PC-9 (cell line): ENCODE measurements around the gene BNIPL. TPM values are rescaled to one million over a fixed set of nuclear protein-coding genes. Genes with fewer than 3 reads are reported as not detected.

ENCODE experiments used
- BruUV-seq: library from RNA; stranded (reverse); fragments of 400-500 nt; replicated peaks from 2 replicates; lab custom pipeline; 2021; lab: Mats Ljungman, UMichigan
- CTCF ChIA-PET: fragments of 300-600 bp; sonication (Branson Sonifier 250); formaldehyde crosslinking; loops from one replicate; lab custom pipeline; 2022; ENCODE audit warnings: antibody characterized with exemption; lab: Charles Lee
- POLR2A ChIA-PET: fragments of 300-600 bp; sonication (Branson Sonifier 250); formaldehyde crosslinking; loops from one replicate; lab custom pipeline; 2022; ENCODE audit warnings: antibody characterized with exemption; ENCODE audit not compliant: unreplicated experiment; lab: Charles Lee
- DNase-seq, 2 experiments: peaks; one replicate each; pipeline versions ENCODE4 v3.0.0 to v3.0.0-alpha.2; 2015 to 2022; ENCODE audit warnings: mixed read lengths in 1 of 2
- H2AFZ ChIP-seq: fragments of 200-600 bp; sonication (generic); 2 replicates; pipeline ENCODE4 v1.8.1; 2017; ENCODE audit warnings: antibody characterized with exemption
- H3F3A ChIP-seq: fragments of 200-600 bp; sonication (generic); 2 replicates; pipeline ENCODE4 v1.8.1; 2017; ENCODE audit warnings: antibody characterized with exemption, mild to moderate bottlenecking, low read depth; ENCODE audit not compliant: insufficient read depth
- H3K27ac ChIP-seq: fragments of 200-600 bp; sonication (generic); 2 replicates; pipeline ENCODE4 v1.6.1; 2016; ENCODE audit warnings: mixed run types
- H3K27me3 ChIP-seq: fragments of 200-600 bp; sonication (generic); 2 replicates; pipeline ENCODE4 v1.6.1; 2016; ENCODE audit warnings: low read depth, mixed run types; ENCODE audit not compliant: insufficient read depth
- H3K36me3 ChIP-seq: fragments of 200-600 bp; sonication (generic); 2 replicates; pipeline ENCODE4 v1.6.1; 2016; ENCODE audit warnings: low read depth, mixed run types
- H3K4me1 ChIP-seq: fragments of 200-600 bp; sonication (generic); replicated peaks from 2 replicates; pipeline ENCODE4 v1.6.1; 2016; ENCODE audit warnings: mixed run types; ENCODE audit not compliant: insufficient read depth
- H3K4me2 ChIP-seq: fragments of 200-600 bp; sonication (generic); 2 replicates; pipeline ENCODE4 v1.6.1; 2017; ENCODE audit warnings: mixed run types
- H3K4me3 ChIP-seq: fragments of 200-600 bp; sonication (generic); 2 replicates; pipeline ENCODE4 v1.6.1; 2016; ENCODE audit warnings: mixed run types
- H3K79me2 ChIP-seq: fragments of 200-600 bp; sonication (generic); 2 replicates; pipeline ENCODE4 v1.6.1; 2017; ENCODE audit warnings: low read depth, mixed run types
- H3K9me2 ChIP-seq: fragments of 200-600 bp; sonication (generic); 2 replicates; pipeline ENCODE4 v1.8.1; 2017; ENCODE audit warnings: mild to moderate bottlenecking; ENCODE audit not compliant: insufficient read depth
- H3K9me3 ChIP-seq: fragments of 200-600 bp; sonication (generic); 2 replicates; pipeline ENCODE4 v1.8.1; 2016; ENCODE audit warnings: low read depth; ENCODE audit not compliant: insufficient read depth
- H4K20me1 ChIP-seq: fragments of 200-600 bp; sonication (generic); 2 replicates; pipeline ENCODE4 v1.8.1; 2017; ENCODE audit not compliant: insufficient read depth
- EZH2 ChIP-seq: fragments of 200-600 bp; sonication (generic); IDR thresholded peaks from 2 replicates; pipeline ENCODE4 v1.8.0; 2017; ENCODE audit warnings: antibody characterized with exemption, low read depth
- intact Hi-C: fragments of 100-400 bp; cut with micrococcal nuclease; formaldehyde crosslinking; loops from one replicate; pipeline ENCODE4 v1.10.0; 2022; ENCODE audit not compliant: unreplicated experiment
- total RNA-seq: library from RNA; stranded (reverse); gene quantifications from 2 replicates; pipeline ENCODE4 v1.2.3, GENCODE V29; 2021
- TF ChIP-seq, protein P1 (sequence below): fragments of 200-600 bp; sonication (generic); conservative IDR thresholded peaks from 2 replicates; pipeline ENCODE4 v1.6.1; 2017; ENCODE audit warnings: mixed run types, antibody characterized with exemption, mild to moderate bottlenecking, moderate library complexity

The BNIPL gene
- total RNA-seq, 1 experiment from 2014 or later = 3.0 TPM

- Histone ChIP-seq H3K9me3 (no peaks in the 10 kb centered on the region), H3F3A (peaks cover 27% of the 10 kb centered on the region), H3K4me2 (peak within 1 kb of the TSS; percentile 94), H2AFZ (peak within 1 kb of the TSS; percentile 97), H3K9me2 (no peaks in the 10 kb centered on the region), H4K20me1 (no peaks in the 10 kb centered on the region), H3K36me3 (no peaks in the 10 kb centered on the region), H3K79me2 (peaks cover 14% of the 10 kb centered on the region), H3K4me1 (peaks cover 17% of the 10 kb centered on the region), H3K4me3 (peak within 1 kb of the TSS; percentile 84), H3K27me3 (no peaks in the 10 kb centered on the region), H3K27ac (peak within 1 kb of the TSS; percentile 89)
- no peak for TF ChIP-seq EZH2
- TF ChIP-seq, protein P1, sequence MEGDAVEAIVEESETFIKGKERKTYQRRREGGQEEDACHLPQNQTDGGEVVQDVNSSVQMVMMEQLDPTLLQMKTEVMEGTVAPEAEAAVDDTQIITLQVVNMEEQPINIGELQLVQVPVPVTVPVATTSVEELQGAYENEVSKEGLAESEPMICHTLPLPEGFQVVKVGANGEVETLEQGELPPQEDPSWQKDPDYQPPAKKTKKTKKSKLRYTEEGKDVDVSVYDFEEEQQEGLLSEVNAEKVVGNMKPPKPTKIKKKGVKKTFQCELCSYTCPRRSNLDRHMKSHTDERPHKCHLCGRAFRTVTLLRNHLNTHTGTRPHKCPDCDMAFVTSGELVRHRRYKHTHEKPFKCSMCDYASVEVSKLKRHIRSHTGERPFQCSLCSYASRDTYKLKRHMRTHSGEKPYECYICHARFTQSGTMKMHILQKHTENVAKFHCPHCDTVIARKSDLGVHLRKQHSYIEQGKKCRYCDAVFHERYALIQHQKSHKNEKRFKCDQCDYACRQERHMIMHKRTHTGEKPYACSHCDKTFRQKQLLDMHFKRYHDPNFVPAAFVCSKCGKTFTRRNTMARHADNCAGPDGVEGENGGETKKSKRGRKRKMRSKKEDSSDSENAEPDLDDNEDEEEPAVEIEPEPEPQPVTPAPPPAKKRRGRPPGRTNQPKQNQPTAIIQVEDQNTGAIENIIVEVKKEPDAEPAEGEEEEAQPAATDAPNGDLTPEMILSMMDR = peak; percentile 87
- POLR2A ChIA-PET = interaction anchor here (0.5 to 0.7 kb wide), 4 partner anchors 28 to 1040 kb away, joined by 4 to 20 read pairs (median 8); partner anchors contain the start of gene GOLPH3L
- peak; percentile 78 to 85 for DNase-seq
- CTCF ChIA-PET = interaction anchor here (0.6 to 1.0 kb wide), 5 partner anchors 9 to 505 kb away, joined by 3 to 6 read pairs (median 3); no protein-coding TSS in a partner anchor
- intact Hi-C loops = loop anchor here (1.0 to 2.0 kb wide), 2 partner anchors 9 to 86 kb away; partner anchors contain the start of gene TNFAIP8L2
- TSS peak; percentile 81 for BruUV-seq
Observed at GRCh38 chr1:151070474-151071276, 34.3 kb downstream of the BNIPL start, which contains the start of gene GABPB2. GABPB2 (plus strand) TSS chr1:151070761; CDS start chr1:151088190, 17,429 bp downstream.

- Histone ChIP-seq H3K9me3 (no peaks in the 10 kb centered on the region), H3K79me2 (peaks cover 14% of the 10 kb centered on the region), H4K20me1 (no peaks in the 10 kb centered on the region), H3F3A (peaks cover 27% of the 10 kb centered on the region), H3K4me2 (peak overlapping the region; percentile 94; the same call in 1 of the 2 replicates), H3K27ac (no peak overlapping the region), H3K9me2 (no peaks in the 10 kb centered on the region), H2AFZ (no peak overlapping the region), H3K4me1 (peaks cover 17% of the 10 kb centered on the region), H3K27me3 (no peaks in the 10 kb centered on the region), H3K4me3 (no peak overlapping the region), H3K36me3 (no peaks in the 10 kb centered on the region)
- DNase-seq = no peak
- CTCF ChIA-PET = interaction anchor here (0.6 to 0.7 kb wide), 2 partner anchors 16 to 174 kb away, joined by 3 to 5 read pairs; no protein-coding TSS in a partner anchor
- intact Hi-C loops = no loop called here
- TF ChIP-seq, protein P1 = no peak
- no peak for TF ChIP-seq EZH2
- BruUV-seq = no TSS peak
- POLR2A ChIA-PET = interaction anchor here (0.5 to 0.6 kb wide), 3 partner anchors 67 to 273 kb away, joined by 4 to 24 read pairs (median 10); no protein-coding TSS in a partner anchor
Observed at GRCh38 chr1:151072224-151072623, 35.8 kb downstream of the BNIPL start.

GRCh38 chr1:151085953-151086559 lies 49.7 kb downstream of the BNIPL start:
- no peaks in the 10 kb centered on the region for H3K27me3 ChIP-seq
- POLR2A ChIA-PET = no interaction called here
- H2AFZ ChIP-seq = no peak overlapping the region
- H3K4me3 ChIP-seq = no peak overlapping the region
- H3K79me2 ChIP-seq = no peaks in the 10 kb centered on the region
- H3K9me3 ChIP-seq = no peaks in the 10 kb centered on the region
- peak overlapping the region; percentile 37; the same call in 1 of the 2 replicates for H3K27ac ChIP-seq
- CTCF ChIA-PET = interaction anchor here (0.5 kb wide), 1 partner anchor 12 kb away, joined by 6 read pairs; no protein-coding TSS in a partner anchor
- H3K4me1 ChIP-seq = no peaks in the 10 kb centered on the region
- H4K20me1 ChIP-seq = no peaks in the 10 kb centered on the region
- DNase-seq = no peak
- H3F3A ChIP-seq = no peaks in the 10 kb centered on the region
- TF ChIP-seq, protein P1 = no peak
- TF ChIP-seq EZH2 = no peak
- no peak overlapping the region for H3K4me2 ChIP-seq
- BruUV-seq = no TSS peak
- intact Hi-C loops = no loop called here
- no peaks in the 10 kb centered on the region for H3K9me2 ChIP-seq
- no peaks in the 10 kb centered on the region for H3K36me3 ChIP-seq
